ENCODE data around the gene TSPOAP1.

GRCh38 chr17:58364270-58364942 is 35.8 kb upstream of the TSPOAP1 start:
- TF ChIP-seq CTCF (IDR thresholded peaks at IDR 0.05), result no peak
- TF ChIP-seq POLR2A (IDR thresholded peaks at IDR 0.05), result no peak

All from testis (tissue), 2 donors.